H1 (cell line): ENCODE measurements around the gene PPP2R2D. TPM values are rescaled to one million over a fixed set of nuclear protein-coding genes. Genes with fewer than 3 reads are reported as not detected.

Experiments used
- CTCF ChIA-PET: fragments of 300-600 bp; sonication (Branson Sonifier 250); formaldehyde crosslinking; loops from one replicate; lab custom pipeline; 2021; ENCODE audit not compliant: partially characterized antibody; lab: Charles Lee
- POLR2A ChIA-PET: fragments of 300-600 bp; sonication (Branson Sonifier 250); formaldehyde crosslinking; loops from one replicate; lab custom pipeline; 2021; ENCODE audit warnings: inconsistent platforms; ENCODE audit not compliant: partially characterized antibody; lab: Charles Lee
- DNase-seq, 2 experiments: peaks; one replicate each; pipeline versions ENCODE4 v3.0.0 to v3.0.0-alpha.2; 2010 to 2022; ENCODE audit warnings: low spot score in 2 of 2, low read depth in 1 of 2, mixed read lengths in 1 of 2
- FAIRE-seq: peaks from 2 replicates; lab custom pipeline; 2011; peaks lifted over from hg19 to GRCh38; lab: Jason Lieb, UNC
- H2AFZ ChIP-seq: 2 replicates; pipeline ENCODE4 v1.8.1; 2012; ENCODE audit warnings: low read length, inconsistent platforms
- H2AK5ac ChIP-seq: 2 replicates; pipeline ENCODE4 v1.6.1; 2013; ENCODE audit warnings: low read depth, low read length
- H2BK120ac ChIP-seq: replicated peaks from 2 replicates; pipeline ENCODE3; 2013; ENCODE audit warnings: low read depth, low read length, inconsistent platforms
- H2BK12ac ChIP-seq: 2 replicates; pipeline ENCODE4 v1.6.1; 2013; ENCODE audit warnings: low read depth, low read length
- H2BK15ac ChIP-seq: 2 replicates; pipeline ENCODE4 v1.6.1; 2013; ENCODE audit warnings: low read length
- H2BK20ac ChIP-seq: 2 replicates; pipeline ENCODE4 v1.6.1; 2013; ENCODE audit warnings: low read length
- H2BK5ac ChIP-seq: 2 replicates; pipeline ENCODE4 v1.6.1; 2013; ENCODE audit warnings: low read depth, low read length
- H3K14ac ChIP-seq: 2 replicates; pipeline ENCODE4 v1.6.1; 2013; ENCODE audit warnings: inconsistent platforms; ENCODE audit not compliant: insufficient read length
- H3K18ac ChIP-seq: 2 replicates; pipeline ENCODE4 v1.6.1; 2013; ENCODE audit warnings: low read length; ENCODE audit errors: extremely low read depth
- H3K23ac ChIP-seq: 2 replicates; pipeline ENCODE4 v1.6.1; 2013; ENCODE audit warnings: inconsistent platforms; ENCODE audit not compliant: insufficient read length
- H3K23me2 ChIP-seq: 2 replicates; pipeline ENCODE4 v1.6.1; 2013; ENCODE audit warnings: low read depth, low read length
- H3K27ac ChIP-seq: 2 replicates; pipeline ENCODE4 v1.6.1; 2011; ENCODE audit warnings: low read depth, low read length, inconsistent platforms
- H3K27me3 ChIP-seq, 4 experiments: replicated peaks in 1 of 4; 1 replicate in 1 of 4; 2 replicates in 3 of 4; pipeline versions ENCODE4 v1.6.1 to v1.8.1; 2011 to 2013; ENCODE audit warnings: low read length in 3 of 4, mild to moderate bottlenecking in 3 of 4, inconsistent platforms in 2 of 4, mixed read lengths in 2 of 4, moderate library complexity in 1 of 4; ENCODE audit not compliant: control insufficient read depth in 3 of 4, insufficient read depth in 3 of 4; ENCODE audit errors: extremely low read depth in 1 of 4
- H3K36me3 ChIP-seq, 4 experiments: 2 replicates each; pipeline versions ENCODE4 v1.6.1 to v1.8.1; 2011 to 2013; ENCODE audit warnings: mild to moderate bottlenecking in 4 of 4, low read length in 3 of 4, moderate library complexity in 2 of 4, control low read depth in 1 of 4, inconsistent platforms in 1 of 4; ENCODE audit not compliant: insufficient read depth in 4 of 4, control insufficient read depth in 2 of 4
- H3K4ac ChIP-seq: replicated peaks from 2 replicates; pipeline ENCODE3; 2013; ENCODE audit warnings: low read length, low read depth, mixed read lengths, inconsistent platforms; ENCODE audit not compliant: insufficient read length
- H3K4me1 ChIP-seq, 4 experiments: replicated peaks in 1 of 4; 1 replicate in 1 of 4; 2 replicates in 3 of 4; pipeline versions ENCODE4 v1.6.1 to v1.8.1; 2011 to 2013; ENCODE audit warnings: low read length in 3 of 4, inconsistent platforms in 2 of 4, mixed read lengths in 1 of 4; ENCODE audit not compliant: insufficient read depth in 4 of 4, control insufficient read depth in 3 of 4
- H3K4me2 ChIP-seq, 2 experiments: 2 replicates each; pipeline versions ENCODE4 v1.6.1 to v1.8.1; 2011 to 2013; ENCODE audit warnings: low read depth in 2 of 2, low read length in 2 of 2, control low read depth in 1 of 2, inconsistent platforms in 1 of 2, mild to moderate bottlenecking in 1 of 2; ENCODE audit not compliant: insufficient read depth in 1 of 2
- H3K4me3 ChIP-seq, 4 experiments: fragments of 200-600, 300-600 bp in 1 of 4; sonication (generic), shearing (Covaris generic), sonication (Bioruptor Twin) in 1 of 4; 2 replicates each; pipeline versions ENCODE4 v1.5.1 to v1.8.1; 2011 to 2016; ENCODE audit warnings: low read length in 4 of 4, low read depth in 3 of 4, control low read depth in 2 of 4, inconsistent platforms in 2 of 4, mild to moderate bottlenecking in 2 of 4, mixed read lengths in 1 of 4, moderate library complexity in 1 of 4; ENCODE audit not compliant: insufficient read depth in 2 of 4; ENCODE audit errors: extremely low read depth in 1 of 4
- H3K56ac ChIP-seq: replicated peaks from 2 replicates; pipeline ENCODE3; 2013; ENCODE audit warnings: low read depth, mild to moderate bottlenecking, mixed read lengths, low read length, inconsistent platforms; ENCODE audit not compliant: insufficient read length
- H3K79me1 ChIP-seq: 2 replicates; pipeline ENCODE4 v1.6.1; 2013; ENCODE audit warnings: low read depth, low read length, control low read depth
- H3K79me2 ChIP-seq, 2 experiments: 2 replicates each; pipeline versions ENCODE4 v1.6.1 to v1.8.1; 2012 to 2013; ENCODE audit warnings: low read length in 2 of 2, mild to moderate bottlenecking in 2 of 2, inconsistent platforms in 1 of 2; ENCODE audit not compliant: insufficient read depth in 2 of 2, control insufficient read depth in 1 of 2
- H3K9ac ChIP-seq, 4 experiments: replicated peaks in 1 of 4; 1 replicate in 1 of 4; 2 replicates in 3 of 4; pipeline versions ENCODE4 v1.6.1 to v1.8.1; 2011 to 2013; ENCODE audit warnings: low read depth in 3 of 4, low read length in 3 of 4, control low read depth in 2 of 4, mild to moderate bottlenecking in 2 of 4, moderate library complexity in 2 of 4, inconsistent platforms in 1 of 4; ENCODE audit errors: extremely low read depth in 1 of 4
- H3K9me3 ChIP-seq, 2 experiments: 2 replicates each; pipeline versions ENCODE4 v1.6.1 to v1.8.1; 2012 to 2013; ENCODE audit warnings: mild to moderate bottlenecking in 2 of 2, moderate library complexity in 2 of 2, control low read depth in 1 of 2, inconsistent platforms in 1 of 2, low read depth in 1 of 2, low read length in 1 of 2, mixed read lengths in 1 of 2; ENCODE audit not compliant: insufficient read depth in 2 of 2
- H4K20me1 ChIP-seq, 2 experiments: replicated peaks in 1 of 2; 2 replicates each; pipeline versions ENCODE3 to v1.8.1; 2011 to 2013; ENCODE audit warnings: inconsistent platforms in 2 of 2, low read length in 2 of 2, mild to moderate bottlenecking in 1 of 2; ENCODE audit not compliant: insufficient read depth in 2 of 2, control insufficient read depth in 1 of 2
- H4K5ac ChIP-seq: 2 replicates; pipeline ENCODE4 v1.6.1; 2013; ENCODE audit warnings: low read length, low read depth, mixed read lengths, inconsistent platforms; ENCODE audit not compliant: insufficient read length
- H4K8ac ChIP-seq: 2 replicates; pipeline ENCODE4 v1.8.0; 2013; ENCODE audit warnings: mild to moderate bottlenecking, moderate library complexity, low read length, inconsistent platforms; ENCODE audit not compliant: insufficient read depth; ENCODE audit errors: extremely low read depth
- H4K91ac ChIP-seq: replicated peaks from 2 replicates; pipeline ENCODE3; 2013; ENCODE audit warnings: low read length, mixed read lengths, inconsistent platforms; ENCODE audit not compliant: insufficient read length
- CTBP2 ChIP-seq: IDR thresholded peaks from 2 replicates; pipeline ENCODE4 v1.7.0; 2011; ENCODE audit warnings: borderline replicate concordance, mild to moderate bottlenecking, moderate library complexity, mixed read lengths, low read length; ENCODE audit not compliant: insufficient read depth, insufficient read length
- SUZ12 ChIP-seq: fragments of 200-600 bp; sonication (generic); IDR thresholded peaks from 2 replicates; pipeline ENCODE4 v1.6.1; 2012; ENCODE audit warnings: mild to moderate bottlenecking, inconsistent platforms, low read length, moderate library complexity, mixed read lengths
- TCF12 ChIP-seq: IDR thresholded peaks from 2 replicates; pipeline ENCODE4 v1.6.1; 2011; ENCODE audit warnings: low read depth, mild to moderate bottlenecking, low read length
- WGBS, 2 experiments: shearing (Covaris generic) in 1 of 2; methylation state at CpG; one replicate each; pipeline versions ENCODE4 v1.1.6 to v1.1.7; 2013 to 2015; ENCODE audit warnings: low lambda C conversion rate in 2 of 2, mixed read lengths in 2 of 2, inconsistent platforms in 1 of 2, low coverage in 1 of 2, missing lambda C conversion rate in 1 of 2; ENCODE audit not compliant: insufficient replicate concordance in 2 of 2, insufficient coverage in 1 of 2, insufficient read length in 1 of 2; ENCODE audit errors: extremely low coverage in 1 of 2, missing lambda C conversion rate in 1 of 2; 5-methylcytosine and 5-hydroxymethylcytosine counted together
- polyA plus RNA-seq, 7 experiments: library from polyadenylated mRNA; depleted of rRNA in 3 of 7; stranded (reverse) in 5 of 7; unstranded in 2 of 7; fragments of >200 nt in 5 of 7; fragments of 200-250 nt in 2 of 7; gene quantifications; 1 replicate in 5 of 7; 2 replicates in 1 of 7; 4 replicates in 1 of 7; pipeline versions ENCODE4 v1.2.1 to v1.2.3, GENCODE V29; 2011 to 2013; ENCODE audit warnings: missing spikeins in 2 of 7, mixed read lengths in 2 of 7
- total RNA-seq: library from RNA; stranded (reverse); fragmentation: NEBNext Ultra II Directional; extraction: Animal tissue kit (Norgen Biotek cat#: 25700); gene quantifications from 2 replicates; pipeline ENCODE4 v1.2.1, GENCODE V29; 2021
- TF ChIP-seq, protein P1 (sequence below): IDR thresholded peaks from 2 replicates; pipeline ENCODE4 v1.6.1; 2011; ENCODE audit warnings: low read length, improper control_type of control experiment

Gene PPP2R2D
- total and polyA plus RNA-seq, 2 of the 8 experiments (the other 6 are each of a cell fraction or from before 2014, with no cell fraction given), result 25.4 to 32.8 TPM

DNA sequence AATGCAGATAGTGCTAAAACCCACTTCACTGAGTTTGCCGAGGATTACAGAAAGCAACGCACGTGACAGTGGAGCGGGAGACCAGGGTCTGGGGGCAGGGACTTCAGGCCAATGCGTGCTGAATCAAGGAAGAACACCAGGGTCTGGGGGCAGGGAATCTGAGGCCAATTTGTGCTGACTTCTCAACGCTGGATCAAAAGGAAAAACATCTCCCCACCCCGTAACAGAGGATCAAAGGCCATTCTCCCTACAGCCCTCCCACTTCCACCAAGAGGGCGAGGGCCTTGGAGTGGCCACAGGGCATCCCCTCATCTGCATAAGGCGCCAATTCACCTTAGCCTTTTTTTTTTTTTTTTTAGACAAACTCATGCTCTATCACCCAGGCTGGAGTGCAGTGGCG, 103.2 kb downstream of the PPP2R2D start:
- ChIA-PET CTCF (interaction anchor here (1.6 to 7.7 kb wide), 2 partner anchors 17 to 19 kb away, joined by 4 to 86 read pairs; no protein-coding TSS in a partner anchor), POLR2A (no interaction called here)
- no peaks in the 10 kb centered on the region for H3K79me2 ChIP-seq
- H3K9me3 ChIP-seq, result peaks cover 5 to 8% of the 10 kb centered on the region in 2 experiments; a peak in 3 of 4 replicates
- DNase-seq (no peak), FAIRE-seq (no peak)
- no peak overlapping the region for H4K5ac ChIP-seq
- no peak overlapping the region for H4K91ac ChIP-seq
- no peaks in the 10 kb centered on the region for H4K20me1 ChIP-seq
- H3K18ac ChIP-seq, result no peak overlapping the region
- H3K27me3 ChIP-seq, result no peaks in the 10 kb centered on the region
- H3K4me3 ChIP-seq, result no peak overlapping the region
- no peak overlapping the region for H3K14ac ChIP-seq
- no peaks in the 10 kb centered on the region for H3K36me3 ChIP-seq
- H3K79me1 ChIP-seq, result no peaks in the 10 kb centered on the region
- no peak overlapping the region for H3K4me2 ChIP-seq
- H2BK20ac ChIP-seq, result 0 out of 2 replicates have a peak overlapping the region, but pooled peaks have one; percentile 80
- 85% methylated on average over 10 of the region's 10 CpGs; no CpG with 5 or more reads in 1 of the 2 experiments for WGBS, 2 experiments
- H3K27ac ChIP-seq, result no peak overlapping the region
- no peak overlapping the region; the same call in 1 of the 2 replicates for H2BK12ac ChIP-seq
- 0 out of 2 replicates have a peak overlapping the region, but pooled peaks have one; percentile 28 for H2AK5ac ChIP-seq
- no peak overlapping the region for H3K23ac ChIP-seq
- peak overlapping the region; percentile 43 for H2BK120ac ChIP-seq
- H3K4ac ChIP-seq, result peak overlapping the region; percentile 44
- H3K56ac ChIP-seq, result no peak overlapping the region
- H2AFZ ChIP-seq, result no peak overlapping the region
- H4K8ac ChIP-seq, result no peak overlapping the region
- no peaks in the 10 kb centered on the region for H3K23me2 ChIP-seq
- no peak overlapping the region for H3K9ac ChIP-seq
- H2BK5ac ChIP-seq, result no peak overlapping the region; the same call in 1 of the 2 replicates
- H3K4me1 ChIP-seq, result peaks cover 4 to 19% (median 11%) of the 10 kb centered on the region in 4 experiments
- H2BK15ac ChIP-seq, result peak overlapping the region; percentile 8; the same call in 1 of the 2 replicates
- TF ChIP-seq CTBP2, result no peak
- no peak for TF ChIP-seq TCF12
- no peak for TF ChIP-seq SUZ12
- TF ChIP-seq, protein P1, sequence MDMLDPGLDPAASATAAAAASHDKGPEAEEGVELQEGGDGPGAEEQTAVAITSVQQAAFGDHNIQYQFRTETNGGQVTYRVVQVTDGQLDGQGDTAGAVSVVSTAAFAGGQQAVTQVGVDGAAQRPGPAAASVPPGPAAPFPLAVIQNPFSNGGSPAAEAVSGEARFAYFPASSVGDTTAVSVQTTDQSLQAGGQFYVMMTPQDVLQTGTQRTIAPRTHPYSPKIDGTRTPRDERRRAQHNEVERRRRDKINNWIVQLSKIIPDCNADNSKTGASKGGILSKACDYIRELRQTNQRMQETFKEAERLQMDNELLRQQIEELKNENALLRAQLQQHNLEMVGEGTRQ, result no peak
